Glomerular visceral epithelial cell (primary cell): Measurements from ENCODE around the gene TMX3.

Experiments
- DNase-seq: peaks from one replicate; pipeline ENCODE4 v3.0.0-alpha.2; 2016; ENCODE audit errors: extremely low spot score

Gene TMX3

DNA sequence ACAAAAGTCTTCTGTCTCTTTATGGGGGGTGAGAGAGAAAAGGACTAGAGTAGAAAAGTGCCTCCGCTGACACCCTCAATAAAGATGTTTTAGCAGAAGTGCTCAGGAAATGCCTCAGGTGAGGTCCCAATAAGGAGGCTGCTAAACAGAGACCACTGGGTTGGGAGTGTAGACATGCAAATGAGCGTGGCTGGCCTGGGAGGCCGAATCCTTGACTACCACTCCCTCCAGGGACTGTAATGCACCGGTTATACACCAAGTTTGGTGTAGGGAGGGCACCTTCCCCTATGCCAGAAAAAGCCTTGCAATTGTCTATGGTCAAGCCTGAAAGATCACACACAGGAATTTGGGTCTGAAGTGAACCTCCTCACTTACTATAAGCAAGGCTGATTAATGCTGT is 1.8 kb downstream of the TMX3 start:
- no peak for DNase-seq

DNA sequence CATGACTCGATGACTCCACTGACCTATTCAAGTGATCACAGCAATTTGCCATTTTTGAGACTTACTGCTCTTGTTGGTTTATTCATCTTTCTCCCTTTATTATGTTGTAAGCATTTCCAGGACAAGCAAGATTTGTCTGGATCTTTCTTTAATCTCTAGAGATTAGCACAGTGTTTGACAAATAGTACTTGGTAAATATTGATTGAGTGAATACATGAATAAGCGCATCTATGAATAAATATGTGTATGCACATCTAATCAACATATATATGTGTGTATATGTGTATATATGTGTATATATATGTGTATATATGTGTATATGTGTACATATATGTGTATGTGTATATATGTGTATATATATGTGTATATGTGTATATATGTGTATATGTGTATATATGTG is 7.3 kb downstream of the TMX3 start:
- no peak for DNase-seq

DNA sequence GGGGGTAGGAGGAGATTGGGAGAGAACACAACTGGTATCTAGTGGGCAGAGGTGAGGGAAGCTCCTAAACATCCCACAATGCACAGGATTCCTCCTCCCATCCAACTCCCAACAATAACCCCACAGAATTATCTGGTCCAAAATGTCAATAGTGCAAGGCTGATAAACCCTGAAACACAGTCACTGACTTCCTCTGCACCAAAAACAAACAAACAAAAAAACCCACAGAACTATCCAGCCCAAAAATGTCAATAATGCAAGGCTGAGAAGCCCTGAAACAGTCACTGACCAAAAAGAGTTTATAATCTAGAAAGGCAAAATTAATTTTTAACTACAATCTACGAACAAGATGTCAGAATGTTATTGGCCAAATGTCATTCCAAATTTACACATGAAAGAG is 9.8 kb downstream of the TMX3 start:
- DNase-seq = no peak

DNA sequence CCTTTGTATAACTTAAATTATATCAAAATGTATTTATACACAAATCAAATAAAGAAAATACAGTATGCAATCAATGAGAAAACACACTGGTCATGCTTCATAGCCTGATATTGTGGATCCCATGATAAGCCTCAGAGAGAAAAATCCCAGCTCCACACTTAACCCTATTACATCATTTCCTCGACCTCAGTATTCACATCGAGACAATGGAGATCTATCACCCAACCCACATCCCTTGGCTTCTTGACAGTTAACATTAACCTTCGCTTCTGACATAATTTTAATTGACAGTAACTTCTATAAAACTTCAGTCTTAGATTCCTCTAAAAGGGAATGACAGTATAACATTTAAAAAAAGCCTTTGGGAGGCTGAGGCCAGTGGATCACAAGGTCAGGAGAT is 11.6 kb downstream of the TMX3 start:
- DNase-seq = no peak

- no peak for DNase-seq
Observed at GRCh38 chr18:68701353-68701752, 13.6 kb downstream of the TMX3 start.

DNA sequence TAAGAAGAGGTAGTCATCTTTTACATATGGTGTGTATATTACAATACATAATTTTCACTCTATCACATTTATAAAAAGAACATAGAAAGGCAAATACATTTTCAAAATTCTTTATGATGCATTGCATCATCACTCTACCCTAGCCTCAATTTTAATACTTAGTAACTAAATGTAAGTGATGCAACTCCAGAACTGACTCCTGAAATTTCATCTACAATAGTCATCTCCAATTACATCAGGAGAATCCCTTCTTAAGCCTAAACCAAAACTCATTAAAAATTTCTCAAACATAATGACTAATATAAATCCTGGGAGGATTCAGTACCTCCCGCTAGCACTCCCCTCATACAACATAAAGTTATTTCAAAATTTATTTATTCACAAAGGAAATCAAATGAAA is 15.9 kb downstream of the TMX3 start:
- DNase-seq = no peak

DNA sequence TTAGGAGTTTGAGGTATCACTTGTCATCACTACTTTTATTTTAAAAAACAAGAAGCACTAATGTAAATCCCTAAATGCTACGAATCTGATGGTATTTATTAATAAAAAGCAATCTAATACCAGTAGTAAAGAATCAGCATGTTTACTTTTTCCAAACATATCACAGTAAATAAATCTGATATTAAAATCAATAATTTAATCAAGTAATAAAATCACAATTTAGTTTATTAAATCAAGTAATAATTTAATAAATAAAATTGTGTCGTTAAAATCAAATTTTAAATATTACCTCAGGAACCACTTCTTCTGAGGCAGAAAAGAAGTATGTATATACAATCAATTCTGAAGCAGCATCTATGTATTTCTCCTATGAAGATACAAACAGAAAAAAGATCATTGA is 18.0 kb downstream of the TMX3 start:
- DNase-seq = no peak

DNA sequence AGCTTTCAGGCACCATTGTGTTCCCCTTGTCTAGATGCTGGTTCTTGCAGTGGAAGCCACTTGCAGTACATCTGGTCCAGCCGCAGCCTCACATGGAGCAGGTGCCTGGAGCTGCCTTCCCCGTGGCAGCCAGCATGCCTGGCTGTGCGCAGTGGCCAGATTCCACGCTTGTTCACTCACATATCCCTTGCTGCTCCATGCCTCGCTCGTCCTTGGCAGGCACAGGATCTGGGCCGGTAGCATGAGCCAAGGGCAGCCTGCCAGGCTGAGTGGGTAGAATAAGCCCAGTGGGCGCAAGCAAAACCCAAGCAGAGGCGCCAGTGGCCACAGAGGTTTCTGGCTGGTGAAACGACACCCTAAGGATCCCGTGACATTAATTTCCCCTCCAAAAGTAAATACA is 20.6 kb downstream of the TMX3 start:
- DNase-seq = no peak

DNA sequence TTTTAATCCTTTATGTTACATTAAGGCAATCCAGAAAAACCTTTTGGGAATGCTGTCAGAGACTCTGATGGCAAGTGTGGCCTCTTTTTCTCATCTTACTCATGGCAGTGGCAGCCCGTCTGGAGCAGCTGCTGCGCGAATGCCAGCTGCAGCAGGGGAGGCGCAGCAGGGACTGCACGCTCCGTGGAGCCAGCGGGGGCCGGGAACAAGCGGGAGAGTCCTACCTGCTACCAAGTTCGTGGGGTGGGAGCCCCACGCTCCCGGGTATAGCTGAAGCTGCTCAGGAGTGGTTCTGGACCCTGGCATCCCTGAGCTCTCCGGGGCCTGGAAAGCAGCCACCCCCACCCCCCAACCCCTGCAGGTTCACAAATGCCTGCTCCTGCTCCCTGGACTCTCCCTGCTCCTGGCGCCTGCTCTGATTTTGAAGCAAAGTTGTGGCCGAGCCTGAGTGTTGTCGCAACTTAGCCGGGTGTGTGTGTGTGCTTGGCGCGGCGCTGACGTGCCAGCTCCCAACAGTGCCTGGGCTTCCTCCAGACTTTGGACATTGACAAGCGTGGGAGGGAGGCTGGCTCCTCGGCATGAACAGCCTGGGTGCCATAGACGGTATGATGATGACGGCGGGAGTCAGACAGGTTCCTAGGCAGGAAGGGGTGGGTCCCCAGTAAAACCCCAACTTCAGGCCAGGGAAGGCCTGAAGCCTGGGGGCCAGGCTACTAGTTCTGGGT is 21.7 kb downstream of the TMX3 start:
- DNase-seq = no peak

DNA sequence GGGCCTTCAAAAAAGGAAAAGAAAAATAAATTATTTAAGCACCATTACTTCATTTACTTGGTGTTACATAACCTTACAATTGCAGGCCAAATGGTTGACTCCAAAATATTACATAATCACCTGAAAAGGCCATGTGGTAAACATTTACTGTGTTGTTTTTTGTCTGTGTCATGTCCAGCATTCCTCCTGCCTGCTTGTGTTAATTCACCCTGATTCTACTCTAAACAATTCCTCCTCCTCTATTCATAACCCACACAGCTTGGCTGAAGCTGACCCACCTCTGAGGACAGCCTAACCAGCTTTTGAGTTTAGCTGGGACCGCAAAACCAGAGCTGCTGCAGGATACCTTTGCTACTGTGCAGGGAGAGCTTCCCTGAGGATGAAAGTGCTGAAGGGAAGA is 35.4 kb downstream of the TMX3 start:
- DNase-seq = no peak

DNA sequence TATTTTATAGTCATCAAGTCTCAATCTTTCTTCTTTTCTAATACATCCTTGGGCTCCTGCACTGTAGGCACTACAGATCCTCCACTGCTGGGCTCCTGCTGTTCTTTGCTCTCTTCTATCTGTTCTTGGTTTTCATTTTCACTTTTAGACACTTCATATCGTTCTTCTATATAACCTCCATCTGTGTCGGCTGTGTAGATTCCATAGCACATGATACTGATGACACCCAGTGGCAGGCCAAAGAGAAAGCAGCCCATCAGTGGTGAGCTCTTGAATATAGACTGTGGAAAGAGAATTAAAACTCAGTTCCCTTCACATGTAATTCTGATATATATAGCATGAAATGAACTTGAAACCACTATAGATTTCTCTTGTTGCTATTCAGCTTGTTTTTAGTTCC is 38.0 kb downstream of the TMX3 start:
- no peak for DNase-seq

GRCh38 chr18:68667121-68667520 is 47.8 kb downstream of the TMX3 start:
- no peak for DNase-seq

GRCh38 chr18:68666381-68666780 is 48.5 kb downstream of the TMX3 start:
- no peak for DNase-seq

DNA sequence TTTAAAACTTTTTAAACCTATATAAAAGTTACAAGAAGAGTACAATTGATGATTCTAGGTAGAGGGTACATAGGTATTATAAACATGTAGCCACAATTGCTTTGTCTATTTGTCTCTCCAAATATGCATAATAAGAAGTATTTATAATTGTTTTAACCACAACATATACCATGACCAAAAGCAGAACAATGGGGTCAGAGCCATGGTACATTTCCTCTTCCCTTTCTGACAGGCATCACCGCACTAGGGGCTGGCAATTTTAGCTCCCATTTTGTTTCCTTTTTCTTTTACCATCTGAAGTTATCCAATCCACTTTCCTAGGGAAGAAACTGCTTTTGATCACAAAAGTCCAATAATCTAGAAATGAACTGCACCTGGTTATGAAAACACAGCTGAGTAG is 49.3 kb downstream of the TMX3 start:
- DNase-seq = no peak

DNA sequence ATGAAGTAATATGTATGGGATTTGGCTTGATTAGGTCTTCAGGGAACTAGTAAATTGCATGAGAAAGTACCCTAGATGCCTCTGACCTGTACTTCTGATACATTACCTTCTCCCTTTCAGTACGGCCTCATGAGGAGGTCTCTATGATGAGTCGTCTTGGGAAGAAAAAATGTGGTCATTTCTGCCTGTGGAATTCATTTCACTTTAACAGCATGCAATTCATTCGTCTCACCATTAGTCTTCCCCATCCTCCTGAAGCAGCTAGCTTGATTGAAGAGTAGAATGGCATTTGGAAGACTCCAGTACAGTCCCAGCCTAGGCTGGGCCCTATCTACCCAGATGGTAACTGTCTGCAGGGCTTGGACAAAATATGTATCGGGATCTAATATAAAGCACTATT is 52.2 kb downstream of the TMX3 start:
- DNase-seq = peak; percentile 32

- DNase-seq = peak; percentile 29
Observed at GRCh38 chr18:68660354-68661183, 54.3 kb downstream of the TMX3 start.

DNA sequence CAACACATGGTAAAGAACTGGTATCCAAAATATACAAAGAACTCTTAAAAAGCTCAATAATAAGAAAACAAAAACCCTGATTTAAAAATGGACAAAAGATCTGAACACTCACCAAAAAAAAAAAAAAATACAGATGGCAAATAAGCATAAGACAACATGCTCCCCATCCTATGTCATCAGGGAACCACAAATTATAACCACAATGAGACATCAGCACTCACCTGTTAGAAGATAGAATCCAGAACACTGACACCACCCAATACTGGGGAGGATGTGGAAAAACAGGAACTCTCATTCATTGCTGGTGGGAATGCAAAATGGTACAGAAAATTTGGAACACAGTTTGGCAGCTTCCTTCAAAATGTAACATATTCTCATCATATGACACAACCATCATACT is 66.7 kb downstream of the TMX3 start:
- no peak for DNase-seq

DNA sequence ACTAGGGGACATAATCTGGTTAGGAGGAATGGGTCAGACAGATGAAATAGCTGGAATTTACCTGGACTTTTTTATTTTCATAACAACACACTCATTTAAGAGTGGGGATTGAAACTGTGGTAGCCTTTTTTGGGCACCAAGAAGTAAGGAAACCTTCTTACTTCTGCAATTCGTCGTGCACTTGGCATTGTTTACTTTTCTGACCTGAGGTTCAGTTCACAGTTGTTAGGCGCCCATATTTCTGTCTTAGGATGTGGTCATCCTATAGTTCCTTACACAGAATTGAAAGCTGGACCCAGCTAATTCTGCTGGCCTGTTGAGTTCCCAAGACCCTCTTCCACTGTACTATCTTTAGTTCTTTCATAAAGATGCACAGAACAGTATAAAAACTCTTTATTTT is 72.9 kb downstream of the TMX3 start:
- no peak for DNase-seq

- DNase-seq = no peak
Observed at GRCh38 chr18:68640861-68641260, 74.0 kb downstream of the TMX3 start.

DNA sequence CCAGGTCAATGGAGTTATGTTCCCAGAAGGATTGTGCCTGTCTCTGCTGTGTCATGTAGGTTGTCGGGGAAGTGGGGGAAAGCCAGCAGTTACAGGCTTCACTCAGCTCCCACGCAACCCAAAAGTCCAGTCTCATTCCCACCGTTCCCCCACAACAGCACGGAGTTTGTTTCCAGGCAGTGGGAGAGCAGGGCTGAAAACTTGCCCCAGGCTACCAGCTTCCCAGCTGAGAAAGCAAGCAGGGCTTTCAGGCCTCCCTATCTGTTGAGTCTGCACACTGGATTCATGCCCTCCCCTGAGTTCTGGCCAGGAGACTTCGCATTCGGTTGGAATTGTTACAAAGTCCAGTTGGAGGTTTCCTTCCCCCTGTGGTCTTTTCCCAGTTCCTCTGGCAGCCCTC is 76.3 kb downstream of the TMX3 start:
- DNase-seq = no peak

- no peak for DNase-seq
Observed at GRCh38 chr18:68627812-68628211, 87.1 kb downstream of the TMX3 start.
